ENCODE data around the gene TP53BP1.

DNA sequence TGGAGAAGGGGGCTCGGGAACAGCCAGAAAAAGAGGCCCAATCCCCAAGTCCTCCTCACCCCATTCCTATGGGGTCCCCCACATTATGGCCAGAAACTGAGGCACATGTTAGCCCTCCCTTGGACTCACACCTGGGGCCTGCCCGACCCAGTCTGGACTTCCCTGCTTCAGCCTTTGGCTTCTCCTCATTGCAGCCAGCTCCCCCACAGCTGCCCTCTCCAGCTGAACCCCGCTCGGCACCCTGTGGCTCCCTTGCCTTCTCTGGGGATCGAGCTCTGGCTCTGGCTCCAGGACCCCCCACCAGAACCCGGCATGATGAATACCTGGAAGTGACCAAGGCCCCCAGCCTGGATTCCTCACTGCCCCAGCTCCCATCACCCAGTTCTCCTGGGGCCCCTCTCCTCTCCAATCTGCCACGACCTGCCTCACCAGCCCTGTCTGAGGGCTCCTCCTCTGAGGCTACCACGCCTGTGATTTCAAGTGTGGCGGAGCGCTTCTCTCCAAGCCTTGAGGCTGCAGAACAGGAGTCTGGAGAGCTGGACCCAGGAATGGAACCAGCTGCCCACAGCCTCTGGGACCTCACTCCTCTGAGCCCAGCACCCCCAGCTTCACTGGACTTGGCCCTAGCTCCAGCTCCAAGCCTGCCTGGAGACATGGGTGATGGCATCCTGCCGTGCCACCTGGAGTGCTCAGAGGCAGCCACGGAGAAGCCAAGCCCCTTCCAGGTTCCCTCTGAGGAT lies 35.0 kb upstream of the TP53BP1 start:
- TF ChIP-seq, protein P1, sequence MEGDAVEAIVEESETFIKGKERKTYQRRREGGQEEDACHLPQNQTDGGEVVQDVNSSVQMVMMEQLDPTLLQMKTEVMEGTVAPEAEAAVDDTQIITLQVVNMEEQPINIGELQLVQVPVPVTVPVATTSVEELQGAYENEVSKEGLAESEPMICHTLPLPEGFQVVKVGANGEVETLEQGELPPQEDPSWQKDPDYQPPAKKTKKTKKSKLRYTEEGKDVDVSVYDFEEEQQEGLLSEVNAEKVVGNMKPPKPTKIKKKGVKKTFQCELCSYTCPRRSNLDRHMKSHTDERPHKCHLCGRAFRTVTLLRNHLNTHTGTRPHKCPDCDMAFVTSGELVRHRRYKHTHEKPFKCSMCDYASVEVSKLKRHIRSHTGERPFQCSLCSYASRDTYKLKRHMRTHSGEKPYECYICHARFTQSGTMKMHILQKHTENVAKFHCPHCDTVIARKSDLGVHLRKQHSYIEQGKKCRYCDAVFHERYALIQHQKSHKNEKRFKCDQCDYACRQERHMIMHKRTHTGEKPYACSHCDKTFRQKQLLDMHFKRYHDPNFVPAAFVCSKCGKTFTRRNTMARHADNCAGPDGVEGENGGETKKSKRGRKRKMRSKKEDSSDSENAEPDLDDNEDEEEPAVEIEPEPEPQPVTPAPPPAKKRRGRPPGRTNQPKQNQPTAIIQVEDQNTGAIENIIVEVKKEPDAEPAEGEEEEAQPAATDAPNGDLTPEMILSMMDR (IDR thresholded peaks at IDR 0.05): no peak
- no peak for TF ChIP-seq POLR2A (IDR thresholded peaks at IDR 0.05)

Data from testis (tissue), 2 donors.